A673 (cell line): ENCODE results near the gene NECAB3.

Experiments
- CTCF ChIP-seq: fragments of 300-800, 200-600 bp; sonication (generic); conservative IDR thresholded peaks from 2 replicates; pipeline ENCODE4 v1.5.1; 2017; ENCODE audit warnings: low read depth, mild to moderate bottlenecking, antibody characterized with exemption, low read length, moderate library complexity, mixed read lengths
- EZH2 ChIP-seq: fragments of 200-600 bp; sonication (generic); IDR thresholded peaks from 2 replicates; pipeline ENCODE4 v1.6.1; 2017; ENCODE audit warnings: borderline replicate concordance, low read depth, mild to moderate bottlenecking, mixed read lengths, antibody characterized with exemption, low read length; ENCODE audit not compliant: poor library complexity, severe bottlenecking

- TF ChIP-seq CTCF, result no peak
- no peak for TF ChIP-seq EZH2
Observed at GRCh38 chr20:33629533-33629932, 44.7 kb downstream of the NECAB3 start.
